HG02642 (cell line): ENCODE results near the gene SMTN.

Experiments
- ATAC-seq: cut with Tn5 transposase; IDR thresholded peaks from one replicate; pipeline ENCODE4 v1.9.1; 2021; ENCODE audit warnings: mild to moderate bottlenecking; ENCODE audit not compliant: unreplicated experiment, poor library complexity

Gene SMTN

DNA sequence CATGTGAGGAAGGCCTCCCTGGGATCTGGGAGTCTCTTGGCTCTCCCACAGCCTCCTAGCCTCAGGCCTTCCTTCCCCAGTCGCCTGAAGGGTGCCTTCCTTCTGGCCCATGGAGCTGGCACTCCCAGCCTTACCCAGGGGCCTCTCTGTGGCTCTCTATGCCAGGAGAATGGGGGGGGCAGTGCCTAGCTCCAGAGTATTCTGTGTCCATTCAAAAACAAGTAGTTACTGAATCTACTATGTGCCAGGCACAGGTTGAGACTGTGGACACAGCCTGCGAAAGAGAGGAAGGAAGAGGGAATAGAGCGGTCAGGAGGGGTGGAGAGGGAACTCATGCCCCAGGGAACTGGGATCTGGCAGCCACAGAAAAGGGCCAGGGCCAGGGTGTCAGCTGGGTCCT is 61.9 kb downstream of the SMTN start:
- ATAC-seq = no peak

DNA sequence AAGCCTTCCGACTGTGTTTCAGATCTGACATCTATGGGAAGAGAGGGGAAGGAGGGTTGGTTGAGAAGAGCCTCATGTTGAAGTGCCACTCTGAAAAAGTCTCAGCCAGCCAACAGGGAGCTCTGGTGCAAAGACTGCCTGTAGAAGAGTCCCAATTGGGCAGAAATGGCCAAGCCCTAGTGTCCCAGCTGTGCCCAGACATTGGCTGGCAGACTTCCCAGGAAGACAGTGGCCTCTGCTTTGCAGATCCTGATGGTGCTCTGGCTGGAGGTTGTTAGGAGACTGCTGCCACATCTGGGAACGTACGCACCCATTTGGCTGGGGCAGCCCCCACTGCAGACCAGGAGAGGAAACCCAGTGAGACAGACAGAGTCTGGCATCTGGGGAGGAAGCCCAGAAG is 62.4 kb downstream of the SMTN start:
- ATAC-seq = no peak

DNA sequence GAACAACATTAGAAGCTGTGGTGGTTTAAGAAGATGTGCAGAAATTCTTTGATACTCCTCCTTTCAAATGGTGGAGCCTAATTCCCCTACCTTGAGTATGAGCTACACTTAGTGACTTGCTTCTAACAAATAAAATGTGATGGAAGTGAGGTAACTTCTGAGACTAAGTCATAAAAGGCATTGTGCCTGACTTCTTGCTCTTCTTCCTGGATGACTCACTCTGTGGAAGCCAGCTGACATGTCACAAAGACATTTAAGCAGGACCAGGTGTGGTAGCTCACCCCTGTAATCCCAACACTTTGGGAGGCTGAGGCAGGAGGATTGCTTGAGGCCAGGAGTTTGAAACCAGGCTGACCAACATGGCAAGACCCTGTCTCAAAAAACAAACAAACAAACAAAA is 63.1 kb downstream of the SMTN start:
- no peak for ATAC-seq

DNA sequence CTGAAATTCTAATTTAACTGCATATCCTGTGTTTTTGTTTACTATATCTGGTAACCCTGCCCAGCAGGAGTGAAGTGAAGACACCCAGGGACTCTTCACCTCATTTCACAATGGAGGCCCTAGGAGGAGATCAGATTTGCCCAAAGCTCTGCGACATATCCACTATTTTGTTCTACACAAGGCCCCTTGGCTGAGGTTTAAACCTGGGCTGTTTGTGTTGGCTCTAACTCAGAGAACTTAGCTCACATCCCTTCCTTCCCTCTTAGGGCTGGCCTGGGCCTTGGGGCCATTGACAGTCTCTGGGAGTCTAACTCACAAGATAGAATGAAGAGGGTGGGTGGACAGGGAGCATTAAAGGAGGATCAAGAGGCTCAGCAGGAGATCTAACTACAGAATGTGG is 67.4 kb downstream of the SMTN start:
- ATAC-seq = no peak

DNA sequence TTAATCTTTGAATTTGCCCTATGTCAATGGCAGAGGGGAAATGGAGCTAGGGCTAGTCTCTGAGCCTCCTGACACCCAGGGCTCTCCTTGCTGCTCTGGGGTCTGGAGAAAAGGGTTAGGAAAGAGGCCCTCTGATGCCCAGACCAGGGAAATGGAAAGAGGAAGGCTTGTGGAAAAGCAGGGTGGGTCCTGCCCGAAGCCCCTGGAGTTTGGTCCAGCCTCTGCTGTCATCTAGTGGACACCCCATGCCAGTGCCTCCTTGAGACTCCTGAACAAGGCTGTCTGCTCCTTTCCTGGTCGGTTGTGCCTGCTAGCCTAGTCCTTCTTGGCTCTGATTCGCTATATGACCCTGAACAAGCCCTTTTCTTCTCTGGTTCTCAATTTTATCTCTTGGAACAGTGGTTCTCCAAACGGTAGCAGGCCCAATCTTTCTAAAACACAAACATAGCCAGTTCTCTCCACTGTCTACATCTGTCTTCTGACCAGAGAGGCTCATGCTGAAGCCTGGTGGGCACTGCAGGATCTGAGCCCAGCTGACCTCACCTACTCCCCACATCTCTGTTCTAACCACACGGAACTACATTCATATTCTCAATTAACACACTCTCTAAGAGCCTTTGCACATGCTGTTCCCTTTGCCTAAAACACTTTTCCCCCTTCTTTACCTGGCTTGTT is 68.0 kb downstream of the SMTN start:
- ATAC-seq = no peak

DNA sequence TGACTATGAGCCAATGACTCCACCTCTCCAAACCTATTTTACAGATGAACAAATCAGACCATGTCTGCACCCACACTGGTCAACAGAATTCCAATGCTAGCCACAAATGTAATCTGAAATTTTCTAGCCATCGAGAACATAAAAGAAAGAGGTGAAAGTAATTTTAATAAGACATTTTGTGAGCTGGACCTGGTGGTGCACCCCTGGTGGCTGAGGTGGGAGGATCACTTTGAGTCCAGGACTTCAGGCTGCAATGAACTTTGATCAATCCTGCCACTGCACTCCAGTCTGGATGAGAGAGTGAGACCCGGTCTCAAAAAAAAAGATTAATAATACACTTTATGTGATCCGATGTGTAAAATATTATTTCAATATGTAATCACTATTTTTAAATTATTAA is 69.5 kb downstream of the SMTN start:
- no peak for ATAC-seq

DNA sequence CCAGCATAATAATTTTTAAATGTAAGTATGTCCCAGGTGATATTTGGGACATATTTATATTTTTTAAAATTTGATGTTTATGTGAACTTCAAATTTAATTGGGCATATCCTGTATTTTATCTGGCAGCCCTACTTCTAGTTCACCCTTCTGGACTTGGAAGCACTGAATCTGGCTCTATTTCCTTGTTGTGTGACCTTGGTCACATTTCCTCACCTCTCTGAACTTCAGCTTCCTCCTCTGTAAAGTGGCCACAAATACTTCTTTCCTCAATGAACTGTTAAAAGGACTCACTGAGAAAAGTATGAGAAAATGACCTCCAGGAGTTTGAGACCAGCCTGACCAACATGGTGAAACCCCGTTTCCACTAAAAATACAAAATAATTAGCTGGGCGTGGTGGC is 70.8 kb downstream of the SMTN start:
- ATAC-seq = no peak

DNA sequence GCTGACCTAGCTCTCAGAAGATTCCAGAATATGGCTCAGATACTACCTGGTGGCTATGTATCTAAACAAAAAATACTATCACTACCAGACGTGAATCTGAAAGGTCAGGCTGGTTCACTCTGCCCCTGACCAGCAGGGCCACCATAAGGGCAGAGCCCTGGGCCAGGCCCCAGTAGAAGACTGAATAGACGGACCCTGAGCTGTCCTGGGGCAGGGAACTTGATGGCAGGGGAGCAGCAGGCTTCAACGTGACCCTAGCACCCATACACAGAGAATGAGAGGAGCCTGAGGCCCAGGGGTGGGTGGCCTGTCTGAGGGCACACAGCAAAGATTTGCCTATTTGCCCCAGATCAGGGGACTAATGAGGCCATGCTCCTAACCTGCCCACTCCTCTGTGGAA is 72.2 kb downstream of the SMTN start:
- ATAC-seq = no peak
